Jurkat, Clone E6-1 (cell line): Measurements from ENCODE around the gene CDC37L1.
A peak's percentile ranks its signal among the peaks of the same experiment; 100 is the strongest.

ENCODE experiments used
- DNase-seq: peaks from one replicate; pipeline ENCODE4 v3.0.0-alpha.2; 2011; ENCODE audit warnings: low read depth, low spot score
- H3K4me3 ChIP-seq: 2 replicates; pipeline ENCODE4 v1.5.1; 2011; ENCODE audit warnings: mild to moderate bottlenecking, low read length, control low read depth, moderate library complexity

Gene CDC37L1

DNA sequence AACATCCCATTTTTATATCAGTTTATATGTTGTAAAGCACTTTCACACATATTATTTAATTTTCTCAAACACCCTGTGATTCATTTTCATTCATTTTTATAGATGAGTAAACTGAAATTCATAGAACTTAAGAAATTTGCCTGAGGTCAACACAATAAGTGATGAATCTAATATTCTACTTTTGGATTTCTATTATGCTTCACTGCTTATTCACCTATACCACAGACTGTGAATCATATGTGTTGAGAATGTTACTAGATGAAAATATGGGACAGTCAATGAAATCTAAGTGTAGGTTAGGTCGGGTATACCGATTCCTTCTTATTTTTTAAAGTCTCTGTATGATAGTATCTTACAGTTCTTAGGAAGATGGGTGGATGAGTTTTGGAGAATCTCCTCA is 24.8 kb downstream of the CDC37L1 start:
- no peak for DNase-seq

GRCh38 chr9:4706021-4706420 is 26.7 kb downstream of the CDC37L1 start:
- no peak overlapping the region for H3K4me3 ChIP-seq
- DNase-seq, result no peak

More for the DNA sequence above, 24.8 kb downstream of the CDC37L1 start:
- no peak overlapping the region for H3K4me3 ChIP-seq

GRCh38 chr9:4706971-4707622 is 27.7 kb downstream of the CDC37L1 start:
- H3K4me3 ChIP-seq, result no peak overlapping the region
- DNase-seq, result no peak

DNA sequence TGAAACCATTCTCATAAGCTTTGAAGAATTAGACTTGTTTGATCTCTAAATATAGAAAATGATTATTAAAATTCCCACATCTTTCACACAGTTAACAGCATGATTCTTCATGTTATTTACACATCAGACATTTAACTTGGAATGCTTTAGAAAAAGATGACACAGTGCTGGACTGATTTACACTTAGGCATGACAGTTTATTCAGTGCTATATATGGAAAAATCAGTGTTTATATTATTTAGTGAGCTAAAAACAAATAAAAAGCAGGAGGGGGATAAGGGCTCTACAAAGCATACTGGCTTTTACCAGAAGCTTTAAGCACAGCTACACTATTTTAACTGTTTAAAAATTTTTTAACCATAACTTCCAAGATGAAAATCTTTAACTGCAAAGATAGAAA is 30.0 kb downstream of the CDC37L1 start:
- DNase-seq, result no peak
- H3K4me3 ChIP-seq, result no peak overlapping the region

DNA sequence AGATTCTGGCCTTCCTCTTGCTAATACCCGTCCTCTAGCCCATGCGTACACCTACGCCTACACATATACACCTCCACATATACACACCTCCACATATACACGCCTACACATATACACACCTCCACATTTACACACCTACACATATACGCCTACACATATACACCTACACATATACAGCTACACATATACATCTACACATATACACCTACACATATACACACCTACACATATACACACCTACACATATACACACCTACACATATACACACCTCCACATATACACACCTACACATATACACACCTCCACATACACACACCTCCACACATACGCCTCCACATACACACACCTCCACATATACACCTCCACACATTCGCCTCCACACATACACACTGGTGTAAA is 34.5 kb downstream of the CDC37L1 start:
- no peak overlapping the region for H3K4me3 ChIP-seq
- no peak for DNase-seq

- no peak overlapping the region for H3K4me3 ChIP-seq
- no peak for DNase-seq
Observed at GRCh38 chr9:4714266-4715016, 35.1 kb downstream of the CDC37L1 start.

- DNase-seq, result no peak
- no peak overlapping the region for H3K4me3 ChIP-seq
Observed at GRCh38 chr9:4716163-4716562, 36.8 kb downstream of the CDC37L1 start.

DNA sequence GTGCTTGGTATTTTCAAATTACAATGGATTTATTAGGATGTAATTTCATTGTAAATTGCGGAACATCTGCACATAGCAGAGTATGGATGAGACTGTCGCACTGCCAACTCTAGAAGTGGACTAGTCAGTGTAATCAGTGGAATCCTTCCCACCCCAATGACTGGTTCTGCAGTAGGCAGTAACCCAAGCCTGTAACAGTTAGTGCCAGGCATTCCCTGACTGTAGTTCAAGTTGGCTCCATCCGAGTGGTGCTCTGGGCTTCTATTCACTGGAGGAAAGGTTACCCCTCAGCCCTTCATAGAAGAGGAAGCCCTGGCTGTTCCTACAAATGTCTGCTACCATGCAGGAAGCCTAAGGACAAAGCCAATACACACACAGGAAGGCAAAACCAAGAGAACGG is 38.4 kb downstream of the CDC37L1 start:
- no peak overlapping the region for H3K4me3 ChIP-seq
- DNase-seq, result no peak

DNA sequence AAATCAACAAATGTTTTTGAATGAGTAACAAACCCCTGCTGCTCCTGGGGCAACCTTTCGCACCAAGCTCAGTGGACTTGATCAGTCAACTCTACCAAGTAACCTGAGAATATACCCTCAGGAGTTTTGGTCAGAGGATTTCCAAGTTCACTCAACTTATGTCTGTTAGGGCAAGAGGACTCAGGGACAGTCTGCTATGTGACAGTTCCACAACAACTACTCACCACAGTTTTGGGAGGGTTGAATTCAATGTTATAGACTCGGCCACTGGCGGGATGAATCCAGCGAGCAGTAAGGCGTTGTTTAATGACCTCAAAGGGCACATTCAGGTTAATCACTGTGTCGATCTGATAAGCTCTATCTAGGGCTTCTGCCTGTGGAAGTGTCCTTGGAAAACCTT is 39.5 kb downstream of the CDC37L1 start:
- no peak overlapping the region for H3K4me3 ChIP-seq
- DNase-seq, result no peak

GRCh38 chr9:4721736-4722135 is 42.4 kb downstream of the CDC37L1 start:
- H3K4me3 ChIP-seq, result no peak overlapping the region
- no peak for DNase-seq

DNA sequence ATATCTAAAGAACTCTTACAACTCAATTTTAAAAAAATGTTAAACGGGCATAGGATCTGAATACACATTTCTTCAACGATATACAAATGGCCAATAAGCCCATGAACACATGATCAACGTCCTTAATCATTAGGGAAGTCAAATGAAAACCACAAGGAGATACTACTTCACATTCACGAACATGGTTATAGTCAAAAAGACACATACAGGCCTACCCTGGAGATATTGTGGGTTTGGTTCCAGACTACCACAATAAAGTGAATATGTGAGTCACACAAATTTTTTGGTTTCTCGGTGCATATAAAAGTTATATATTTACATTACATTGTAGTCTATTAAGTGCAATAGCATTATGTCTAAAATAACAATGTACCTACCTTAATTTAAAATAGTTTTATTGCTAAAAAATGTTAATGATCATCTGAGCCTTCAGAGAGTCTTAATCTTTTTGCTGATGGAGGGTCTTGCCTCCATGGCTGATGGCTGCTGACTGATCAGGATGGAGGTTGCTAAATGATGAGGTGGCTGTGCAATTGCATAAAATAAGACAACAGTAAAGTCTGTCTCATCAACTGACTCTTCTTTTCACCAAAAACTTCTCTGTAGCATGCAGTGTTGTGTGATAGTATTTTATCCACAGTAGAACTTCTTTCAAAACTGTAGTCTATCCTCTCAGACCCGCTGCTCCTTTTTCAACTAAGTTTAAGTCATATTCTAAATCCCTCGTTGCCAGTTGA is 46.5 kb downstream of the CDC37L1 start:
- no peak for DNase-seq
- H3K4me3 ChIP-seq, result no peak overlapping the region

GRCh38 chr9:4727593-4727992 is 48.2 kb downstream of the CDC37L1 start:
- no peak for DNase-seq
- no peak overlapping the region for H3K4me3 ChIP-seq

GRCh38 chr9:4732890-4733289 is 53.5 kb downstream of the CDC37L1 start:
- no peak overlapping the region for H3K4me3 ChIP-seq
- DNase-seq, result no peak

DNA sequence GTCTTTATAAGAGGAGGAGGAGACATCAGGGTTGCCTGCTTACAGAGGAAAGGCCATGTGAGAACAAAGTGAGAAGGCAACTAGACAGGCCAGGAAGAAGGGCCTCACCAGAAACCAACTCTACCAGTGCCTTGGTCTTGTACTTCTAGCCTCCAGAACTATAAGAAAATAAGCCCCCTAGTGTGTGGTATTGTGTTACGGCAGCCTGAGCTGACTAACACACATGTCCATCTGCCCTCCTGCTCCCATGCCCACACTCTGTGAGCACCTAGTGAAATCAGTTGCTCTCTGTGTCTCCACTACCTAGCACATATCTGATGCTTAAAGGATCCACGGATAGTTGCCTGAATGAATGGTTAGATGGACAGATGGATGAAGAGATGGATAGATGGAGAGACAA is 54.8 kb downstream of the CDC37L1 start:
- DNase-seq, result no peak
- no peak overlapping the region for H3K4me3 ChIP-seq

- H3K4me3 ChIP-seq, result peak overlapping the region; percentile 76; the same call in 1 of the 2 replicates
- DNase-seq, result no peak
Observed at GRCh38 chr9:4738866-4739586, 59.7 kb downstream of the CDC37L1 start.

DNA sequence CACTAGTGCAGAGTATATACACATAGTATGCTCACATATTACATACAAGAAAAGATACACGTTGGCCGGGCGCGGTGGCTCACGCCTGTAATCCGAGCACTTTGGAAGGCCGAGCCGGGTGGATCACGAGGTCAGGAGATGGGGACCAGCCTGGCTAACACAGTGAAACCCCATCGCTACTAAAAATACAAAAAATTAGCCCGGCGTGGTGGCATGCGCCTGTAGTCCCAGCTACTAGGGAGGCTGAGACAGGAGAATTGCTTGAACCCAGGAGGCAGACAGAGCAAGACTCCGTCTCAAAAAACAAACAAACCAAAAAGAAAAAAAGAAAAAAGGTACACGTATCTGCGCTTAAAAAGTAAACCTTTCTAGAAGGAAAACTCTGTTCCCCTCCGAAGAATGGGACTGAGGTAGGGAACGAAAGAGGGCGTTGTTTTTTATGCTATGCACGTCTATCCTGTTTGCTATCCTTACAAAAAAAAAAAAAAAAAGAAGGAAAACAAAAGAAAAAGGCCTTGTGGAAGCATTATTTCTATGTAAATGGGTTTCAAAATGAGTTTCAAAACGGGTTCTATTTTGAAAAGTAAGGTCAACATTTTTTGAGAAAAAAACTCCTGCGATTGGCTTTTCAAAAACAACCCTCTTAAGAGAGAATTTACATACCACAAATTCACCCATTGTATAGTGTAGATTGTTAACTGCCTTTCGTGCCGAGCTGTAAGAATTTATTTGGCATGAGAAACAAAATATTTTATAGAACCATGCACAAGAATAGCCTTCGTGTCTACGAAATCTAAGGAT is 60.4 kb downstream of the CDC37L1 start:
- H3K4me3 ChIP-seq, result peak overlapping the region; percentile 76

GRCh38 chr9:4740388-4740637 is 60.9 kb downstream of the CDC37L1 start:
- peak overlapping the region; percentile 76 for H3K4me3 ChIP-seq
- DNase-seq, result no peak

More for the DNA sequence above, 60.4 kb downstream of the CDC37L1 start:
- DNase-seq, result no peak

GRCh38 chr9:4740638-4741364 is 61.4 kb downstream of the CDC37L1 start, which contains the start of gene AK3:
TSS of gene AK3 (minus strand) at chr9:4741202. CDS start at chr9:4741087, 115 bp downstream.
- peak within 1 kb of the TSS; percentile 76 for H3K4me3 ChIP-seq

More at GRCh38 chr9:4740638-4741364, 61.4 kb downstream of the CDC37L1 start, which contains the start of gene AK3:
- DNase-seq, result peak; percentile 71
